Activated naive CD4-positive, alpha-beta T cell treated with anti-CD3 and anti-CD28 coated beads, Interleukin-2, amount 50 U/mL, for 72 hours (primary cell): Measurements from ENCODE around the gene SND1. TPM values are rescaled to one million over a fixed set of nuclear protein-coding genes. Genes with fewer than 3 reads are reported as not detected.

Source experiments
- ATAC-seq, 2 donors: fragments of 150-1000 bp; cut with Tn5 transposase; 2 replicates each; pipeline ENCODE4 v1.10.0; 2021; ENCODE audit warnings: mild to moderate bottlenecking in 2 of 2, moderate library complexity in 2 of 2
- DNase-seq, 2 donors: peaks; one replicate each; pipeline ENCODE4 v3.0.0; 2021 to 2022; ENCODE audit warnings: low spot score in 2 of 2
- H3K27ac Mint-ChIP-seq, 2 donors: one replicate each; pipeline ENCODE4 v1.8.0; 2022; ENCODE audit warnings: mild to moderate bottlenecking in 2 of 2, mixed read lengths in 2 of 2
- H3K36me3 Mint-ChIP-seq, 2 donors: one replicate each; pipeline ENCODE4 v1.8.0; 2022; ENCODE audit warnings: mixed read lengths in 2 of 2
- H3K9me3 Mint-ChIP-seq, 2 donors: one replicate each; pipeline ENCODE4 v1.8.0; 2022; ENCODE audit warnings: mixed read lengths in 2 of 2
- total RNA-seq, 2 donors: library from RNA; stranded (reverse); gene quantifications; one replicate each; pipeline ENCODE4 v1.2.3, GENCODE V29; 2022

Gene SND1
- total RNA-seq, 2 donors from 2014 or later = 175 to 246 TPM

- Mint-ChIP-seq H3K27ac (no peak overlapping the region), H3K9me3 (no peaks in the 10 kb centered on the region), H3K36me3 (peaks cover 17 to 25% of the 10 kb centered on the region in 2 donors)
- DNase-seq (no peak), ATAC-seq (no peak)
Measured at GRCh38 chr7:127935847-127936376, 283.9 kb downstream of the SND1 start.

GRCh38 chr7:127937066-127937680 lies 285.2 kb downstream of the SND1 start:
- DNase-seq (no peak), ATAC-seq (no peak)
- Mint-ChIP-seq H3K9me3 (no peaks in the 10 kb centered on the region), H3K36me3 (peaks cover 10 to 18% of the 10 kb centered on the region in 2 donors), H3K27ac (no peak overlapping the region)

- H3K9me3 Mint-ChIP-seq = no peaks in the 10 kb centered on the region
- H3K27ac Mint-ChIP-seq = no peak overlapping the region
- ATAC-seq = no peak
- H3K36me3 Mint-ChIP-seq = peaks cover 7 to 8% of the 10 kb centered on the region in 2 donors
- no peak for DNase-seq
Measured at GRCh38 chr7:127938588-127938987, 286.6 kb downstream of the SND1 start.

- H3K9me3 Mint-ChIP-seq = no peaks in the 10 kb centered on the region
- no peak overlapping the region for H3K27ac Mint-ChIP-seq
- no peak for ATAC-seq
- H3K36me3 Mint-ChIP-seq = peaks cover 0 to 7% of the 10 kb centered on the region in 2 donors
- no peak for DNase-seq
Measured at GRCh38 chr7:127940381-127941160, 288.6 kb downstream of the SND1 start.

GRCh38 chr7:127941476-127942210 lies 289.6 kb downstream of the SND1 start:
- H3K27ac Mint-ChIP-seq = no peak overlapping the region
- no peak for ATAC-seq
- no peak for DNase-seq
- H3K36me3 Mint-ChIP-seq = peaks cover 0 to 7% of the 10 kb centered on the region in 2 donors
- no peaks in the 10 kb centered on the region for H3K9me3 Mint-ChIP-seq

GRCh38 chr7:127943541-127944521 lies 291.8 kb downstream of the SND1 start:
- Mint-ChIP-seq H3K27ac (no peak overlapping the region), H3K36me3 (peaks cover 0 to 8% of the 10 kb centered on the region in 2 donors), H3K9me3 (no peaks in the 10 kb centered on the region)
- DNase-seq (no peak), ATAC-seq (no peak)

- DNase-seq (no peak), ATAC-seq (no peak)
- Mint-ChIP-seq H3K27ac (no peak overlapping the region), H3K36me3 (peaks cover 0 to 14% of the 10 kb centered on the region in 2 donors), H3K9me3 (no peaks in the 10 kb centered on the region)
Measured at GRCh38 chr7:127946111-127946510, 294.1 kb downstream of the SND1 start.

- no peaks in the 10 kb centered on the region for H3K9me3 Mint-ChIP-seq
- no peak overlapping the region for H3K27ac Mint-ChIP-seq
- ATAC-seq (no peak), DNase-seq (no peak)
- H3K36me3 Mint-ChIP-seq = peaks cover 0 to 14% of the 10 kb centered on the region in 2 donors
Measured at GRCh38 chr7:127946847-127947246, 294.9 kb downstream of the SND1 start.

GRCh38 chr7:127948312-127948711 lies 296.3 kb downstream of the SND1 start:
- no peak for ATAC-seq
- H3K36me3 Mint-ChIP-seq = peaks cover 0 to 9% of the 10 kb centered on the region in 2 donors

GRCh38 chr7:127948930-127949329 lies 296.9 kb downstream of the SND1 start:
- no peak for DNase-seq
- Mint-ChIP-seq H3K27ac (no peak overlapping the region), H3K36me3 (peaks cover 0 to 6% of the 10 kb centered on the region in 2 donors), H3K9me3 (no peaks in the 10 kb centered on the region)
- no peak for ATAC-seq

More at GRCh38 chr7:127948312-127948711, 296.3 kb downstream of the SND1 start:
- no peak for DNase-seq
- Mint-ChIP-seq H3K9me3 (no peaks in the 10 kb centered on the region), H3K27ac (no peak overlapping the region)

GRCh38 chr7:127949769-127950222 lies 297.8 kb downstream of the SND1 start:
- no peak overlapping the region for H3K27ac Mint-ChIP-seq
- DNase-seq = no peak
- H3K9me3 Mint-ChIP-seq = no peaks in the 10 kb centered on the region
- ATAC-seq = no peak
- peaks cover 0 to 6% of the 10 kb centered on the region in 2 donors for H3K36me3 Mint-ChIP-seq

- Mint-ChIP-seq H3K27ac (no peak overlapping the region), H3K9me3 (no peaks in the 10 kb centered on the region), H3K36me3 (peaks cover 0 to 6% of the 10 kb centered on the region in 2 donors)
- no peak for DNase-seq
- ATAC-seq = no peak
Measured at GRCh38 chr7:127950233-127950935, 298.4 kb downstream of the SND1 start.

- DNase-seq (no peak), ATAC-seq (no peak)
- peak overlapping the region in 1 of 2 donors; percentile 81 for H3K27ac Mint-ChIP-seq
- peaks cover 0 to 6% of the 10 kb centered on the region in 2 donors for H3K36me3 Mint-ChIP-seq
- no peaks in the 10 kb centered on the region for H3K9me3 Mint-ChIP-seq
Measured at GRCh38 chr7:127953423-127954356, 301.7 kb downstream of the SND1 start.

GRCh38 chr7:127954357-127954748 lies 302.4 kb downstream of the SND1 start:
- Mint-ChIP-seq H3K36me3 (peaks cover 2 to 3% of the 10 kb centered on the region in 2 donors), H3K27ac (no peak overlapping the region), H3K9me3 (peaks cover 0 to under 1% of the 10 kb centered on the region in 2 donors)
- ATAC-seq (no peak), DNase-seq (no peak)
